Fibroblast of villous mesenchyme (primary cell): ENCODE data around the gene FA2H. TPM values are rescaled to one million over a fixed set of nuclear protein-coding genes. Genes with fewer than 3 reads are reported as not detected.
A peak's percentile ranks its signal among the peaks of the same experiment; 100 is the strongest.
"Not testable (repeated sequence)": the region's sequence is repeated elsewhere in the genome, so short reads cannot be mapped to it uniquely, and the experiment has no call there.

Source experiments
- DNase-seq: peaks from one replicate; pipeline ENCODE4 v3.0.0-alpha.2; 2010; ENCODE audit warnings: low read depth
- H3K4me3 ChIP-seq: 2 replicates; pipeline ENCODE4 v1.5.1; 2011; ENCODE audit warnings: low read depth, mild to moderate bottlenecking, low read length
- CTCF ChIP-seq: IDR thresholded peaks from 2 replicates; pipeline ENCODE4 v1.5.1; 2012; ENCODE audit warnings: low read depth, mild to moderate bottlenecking, low read length; ENCODE audit not compliant: insufficient read depth
- total RNA-seq: library from RNA; depleted of rRNA; stranded (reverse); fragments of >200 nt; gene quantifications from 2 replicates; pipeline ENCODE4 v1.2.3, GENCODE V29; 2012

The FA2H gene
- total RNA-seq, 1 donor, result not detected

DNA sequence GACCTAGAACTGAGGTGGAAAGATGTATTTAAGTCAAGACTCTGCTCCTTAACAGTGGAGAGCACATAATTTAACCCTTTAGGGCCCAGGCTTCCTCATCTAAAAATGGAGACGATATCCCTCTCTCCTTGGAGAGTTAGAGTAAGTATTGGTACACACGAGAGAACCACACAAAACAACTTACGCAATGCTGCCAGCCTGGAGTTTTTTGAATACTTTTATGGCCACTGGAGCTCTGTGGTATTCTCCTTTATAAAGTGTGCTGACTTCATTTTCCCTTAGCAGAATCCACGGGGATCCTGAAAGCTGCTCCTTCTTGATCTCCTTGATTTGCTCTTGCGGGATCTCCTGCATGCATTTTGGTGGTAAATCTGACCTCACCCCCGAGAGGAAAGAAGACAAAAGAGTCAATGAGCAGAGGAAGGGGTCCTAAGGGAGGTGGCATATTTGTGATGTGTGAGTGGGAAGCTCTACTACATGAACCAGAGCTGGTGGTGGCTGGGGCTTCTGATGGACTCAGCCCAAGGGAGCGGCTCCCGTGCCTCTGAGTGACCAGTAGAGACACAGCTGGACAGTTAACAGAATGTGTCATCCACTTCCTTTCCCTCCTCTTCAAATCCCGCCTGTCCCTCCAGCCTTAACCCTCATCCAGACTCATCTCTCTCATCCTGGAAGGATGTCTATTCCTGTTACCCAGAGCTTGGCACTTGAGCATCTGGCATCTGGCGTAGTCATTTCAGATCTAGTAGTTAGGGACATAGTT, 83.3 kb downstream of the FA2H start:
- peak; percentile 66 for DNase-seq

DNA sequence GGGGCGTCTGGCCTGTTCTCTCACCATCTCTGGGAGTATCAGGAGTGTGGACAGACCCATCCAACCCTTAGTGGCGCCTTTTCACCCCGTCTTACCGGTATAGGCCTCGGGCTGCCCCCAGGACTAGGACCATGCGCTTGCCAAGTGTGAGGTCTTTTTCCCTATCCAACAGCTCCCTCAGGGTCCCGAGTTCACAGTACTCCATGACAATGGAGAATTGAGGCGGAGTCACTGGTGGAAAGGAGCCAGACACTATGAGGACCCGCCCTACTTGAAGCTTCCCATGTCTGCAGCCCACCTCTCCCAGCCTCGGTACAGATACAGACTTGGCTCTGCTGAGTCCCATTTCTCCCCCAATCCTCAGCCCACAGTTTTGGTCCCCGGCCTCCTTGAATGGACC, 92.1 kb downstream of the FA2H start:
- DNase-seq, result no peak
- no peak overlapping the region for H3K4me3 ChIP-seq
- no peak for TF ChIP-seq CTCF

More for the DNA sequence above, 83.3 kb downstream of the FA2H start:
- H3K4me3 ChIP-seq, result no peak overlapping the region
- TF ChIP-seq CTCF, result no peak

DNA sequence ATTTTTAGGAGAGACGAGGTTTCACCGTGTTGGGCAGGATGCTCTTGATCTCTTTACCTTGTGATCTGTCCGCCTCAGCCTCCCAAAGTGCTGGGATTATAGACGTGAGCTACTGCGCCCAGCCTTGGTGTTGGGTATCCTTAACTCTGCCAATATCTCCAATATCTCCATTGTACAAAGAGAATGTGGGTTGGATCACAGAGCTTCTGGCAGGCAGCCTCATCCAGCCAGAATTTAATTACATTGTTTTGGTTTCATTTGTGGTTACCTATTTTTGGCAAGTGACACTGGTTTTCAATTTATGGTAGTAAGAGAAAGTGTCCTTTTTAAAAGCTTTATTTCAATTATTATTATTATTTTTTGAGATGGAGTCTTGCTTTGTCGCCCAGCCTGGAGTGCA, 93.9 kb downstream of the FA2H start:
- DNase-seq, result no peak
- H3K4me3 ChIP-seq, result no peak overlapping the region
- no peak for TF ChIP-seq CTCF

DNA sequence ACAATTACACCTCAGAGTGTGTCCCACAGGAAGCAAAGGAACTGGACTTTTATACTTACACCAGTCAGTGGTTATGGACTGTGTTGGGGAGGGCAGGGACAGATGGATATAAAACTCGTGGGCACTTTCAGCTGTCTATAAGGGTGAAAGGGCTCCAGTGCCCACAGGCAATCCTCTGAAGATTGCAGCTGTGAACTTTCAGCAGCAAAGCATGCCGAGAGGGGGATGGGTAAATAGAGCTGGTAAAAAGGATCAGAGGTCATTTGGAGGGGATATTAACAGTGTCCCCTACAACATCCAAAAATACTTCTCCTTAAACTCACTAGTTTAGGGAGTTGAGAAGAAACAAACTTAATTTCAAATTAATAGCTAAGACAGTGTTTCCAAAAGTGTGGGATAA, 94.6 kb downstream of the FA2H start:
- TF ChIP-seq CTCF, result no peak
- DNase-seq, result no peak
- no peak overlapping the region for H3K4me3 ChIP-seq

- TF ChIP-seq CTCF, result no peak
- no peak overlapping the region for H3K4me3 ChIP-seq
- DNase-seq, result no peak
These were observed 96.8 kb downstream of the FA2H start for GRCh38 chr16:74677868-74678267.

DNA sequence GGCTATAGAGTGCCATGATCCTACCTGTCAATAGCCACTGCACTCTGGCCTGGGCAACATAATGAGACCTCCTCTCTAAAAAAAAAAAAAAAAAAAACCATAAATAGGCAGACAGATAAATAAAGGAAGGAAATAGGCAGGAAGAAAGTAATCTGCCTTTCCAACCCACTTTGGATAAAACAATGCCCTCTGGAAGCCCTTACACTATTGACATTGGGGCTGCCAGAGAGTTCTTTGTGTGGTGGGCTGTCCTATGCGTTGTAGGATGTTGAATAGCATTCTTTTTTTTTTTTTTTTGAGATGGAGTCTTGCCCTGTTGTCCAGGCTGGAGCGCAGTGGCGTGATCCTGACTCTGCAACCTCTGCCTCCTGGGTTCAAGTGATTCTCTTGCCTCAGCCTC, 100.7 kb downstream of the FA2H start:
- H3K4me3 ChIP-seq, result no peak overlapping the region
- no peak for DNase-seq
- no peak for TF ChIP-seq CTCF

DNA sequence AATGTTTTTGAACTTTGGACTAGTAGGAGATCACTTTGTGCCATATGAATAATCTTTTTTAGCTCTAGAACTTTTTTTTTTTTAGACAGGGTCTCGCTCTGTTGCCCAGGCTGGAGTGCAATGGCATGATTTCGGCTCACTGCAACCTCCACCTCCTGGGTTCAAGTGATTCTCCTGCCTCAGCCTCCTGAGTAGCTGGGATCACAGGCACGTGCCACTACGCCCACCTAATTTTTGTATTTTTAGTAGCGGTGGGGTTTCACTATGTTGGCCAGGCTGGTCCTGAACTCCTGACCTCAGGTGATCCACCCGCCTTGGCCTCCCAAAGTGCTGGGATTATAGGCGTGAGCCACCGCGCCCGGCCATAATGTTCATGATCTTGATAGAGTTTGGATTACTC, 105.7 kb downstream of the FA2H start:
- not testable (repeated sequence) for H3K4me3 ChIP-seq, DNase-seq
